ENCODE data around the gene C5AR1. TPM values are rescaled to one million over a fixed set of nuclear protein-coding genes. Genes with fewer than 3 reads are reported as not detected.
A peak's percentile ranks its signal among the peaks of the same experiment; 100 is the strongest.

The C5AR1 gene
- total and polyA plus RNA-seq, 9 of the 15 experiments (the other 6 are each of a cell fraction or from before 2014, with no cell fraction given): 0.06 to 1.6 (median 0.28) TPM; not detected in 3

DNA sequence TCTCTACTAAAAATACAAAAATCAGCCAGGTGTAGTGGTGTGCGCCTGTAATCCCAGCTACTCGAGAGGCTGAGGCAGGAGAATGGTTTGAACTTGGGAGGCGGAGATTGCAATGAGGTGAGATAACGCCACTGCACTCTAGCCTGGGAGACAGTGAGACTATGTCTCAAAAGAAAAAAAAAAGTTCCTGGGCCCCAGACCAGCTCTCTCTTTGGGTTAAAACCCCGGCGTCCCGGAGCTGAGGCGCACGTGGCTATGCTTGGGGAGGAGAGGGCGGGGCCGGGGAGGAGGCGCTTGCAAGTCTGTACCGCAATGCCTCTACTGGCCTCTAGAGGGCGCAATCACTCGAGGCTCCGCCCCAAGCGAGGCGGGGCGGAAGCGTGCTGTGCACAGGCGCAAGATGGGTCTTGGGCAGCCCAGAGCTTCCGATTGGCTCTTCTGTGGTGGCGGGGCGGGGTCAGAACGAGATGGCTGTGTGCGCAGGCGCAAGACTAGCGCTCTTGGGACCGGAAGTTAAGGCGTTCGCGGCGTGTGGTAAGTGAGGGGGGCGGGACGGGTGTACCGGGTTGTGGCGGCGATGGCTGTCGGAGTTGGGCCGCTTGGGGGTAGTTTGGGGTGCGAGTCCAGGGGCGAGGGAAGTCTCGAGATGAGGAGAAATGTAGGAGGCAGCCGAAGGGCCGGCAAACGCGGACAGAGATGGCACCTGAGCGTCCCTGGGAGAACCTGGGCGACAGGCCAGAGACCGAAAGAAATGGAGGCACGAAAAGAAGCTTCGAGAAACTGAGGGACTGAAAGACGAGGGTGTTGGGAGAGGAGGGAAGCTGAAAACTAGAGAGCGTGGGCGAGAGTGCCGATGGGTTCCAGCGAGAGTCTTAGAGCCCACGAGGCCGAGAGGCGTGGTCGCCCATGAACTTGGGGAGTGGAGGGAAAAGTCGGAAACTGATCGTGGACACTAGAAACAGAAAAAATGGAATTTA lies 39.4 kb downstream of the C5AR1 start, which contains the start of gene DHX34 (continued):
- TF ChIP-seq, protein P1, sequence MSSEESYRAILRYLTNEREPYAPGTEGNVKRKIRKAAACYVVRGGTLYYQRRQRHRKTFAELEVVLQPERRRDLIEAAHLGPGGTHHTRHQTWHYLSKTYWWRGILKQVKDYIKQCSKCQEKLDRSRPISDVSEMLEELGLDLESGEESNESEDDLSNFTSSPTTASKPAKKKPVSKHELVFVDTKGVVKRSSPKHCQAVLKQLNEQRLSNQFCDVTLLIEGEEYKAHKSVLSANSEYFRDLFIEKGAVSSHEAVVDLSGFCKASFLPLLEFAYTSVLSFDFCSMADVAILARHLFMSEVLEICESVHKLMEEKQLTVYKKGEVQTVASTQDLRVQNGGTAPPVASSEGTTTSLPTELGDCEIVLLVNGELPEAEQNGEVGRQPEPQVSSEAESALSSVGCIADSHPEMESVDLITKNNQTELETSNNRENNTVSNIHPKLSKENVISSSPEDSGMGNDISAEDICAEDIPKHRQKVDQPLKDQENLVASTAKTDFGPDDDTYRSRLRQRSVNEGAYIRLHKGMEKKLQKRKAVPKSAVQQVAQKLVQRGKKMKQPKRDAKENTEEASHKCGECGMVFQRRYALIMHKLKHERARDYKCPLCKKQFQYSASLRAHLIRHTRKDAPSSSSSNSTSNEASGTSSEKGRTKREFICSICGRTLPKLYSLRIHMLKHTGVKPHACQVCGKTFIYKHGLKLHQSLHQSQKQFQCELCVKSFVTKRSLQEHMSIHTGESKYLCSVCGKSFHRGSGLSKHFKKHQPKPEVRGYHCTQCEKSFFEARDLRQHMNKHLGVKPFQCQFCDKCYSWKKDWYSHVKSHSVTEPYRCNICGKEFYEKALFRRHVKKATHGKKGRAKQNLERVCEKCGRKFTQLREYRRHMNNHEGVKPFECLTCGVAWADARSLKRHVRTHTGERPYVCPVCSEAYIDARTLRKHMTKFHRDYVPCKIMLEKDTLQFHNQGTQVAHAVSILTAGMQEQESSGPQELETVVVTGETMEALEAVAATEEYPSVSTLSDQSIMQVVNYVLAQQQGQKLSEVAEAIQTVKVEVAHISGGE (CRISPR knock-in tag; IDR thresholded peaks at IDR 0.05): no peak
- TF ChIP-seq, protein P2, sequence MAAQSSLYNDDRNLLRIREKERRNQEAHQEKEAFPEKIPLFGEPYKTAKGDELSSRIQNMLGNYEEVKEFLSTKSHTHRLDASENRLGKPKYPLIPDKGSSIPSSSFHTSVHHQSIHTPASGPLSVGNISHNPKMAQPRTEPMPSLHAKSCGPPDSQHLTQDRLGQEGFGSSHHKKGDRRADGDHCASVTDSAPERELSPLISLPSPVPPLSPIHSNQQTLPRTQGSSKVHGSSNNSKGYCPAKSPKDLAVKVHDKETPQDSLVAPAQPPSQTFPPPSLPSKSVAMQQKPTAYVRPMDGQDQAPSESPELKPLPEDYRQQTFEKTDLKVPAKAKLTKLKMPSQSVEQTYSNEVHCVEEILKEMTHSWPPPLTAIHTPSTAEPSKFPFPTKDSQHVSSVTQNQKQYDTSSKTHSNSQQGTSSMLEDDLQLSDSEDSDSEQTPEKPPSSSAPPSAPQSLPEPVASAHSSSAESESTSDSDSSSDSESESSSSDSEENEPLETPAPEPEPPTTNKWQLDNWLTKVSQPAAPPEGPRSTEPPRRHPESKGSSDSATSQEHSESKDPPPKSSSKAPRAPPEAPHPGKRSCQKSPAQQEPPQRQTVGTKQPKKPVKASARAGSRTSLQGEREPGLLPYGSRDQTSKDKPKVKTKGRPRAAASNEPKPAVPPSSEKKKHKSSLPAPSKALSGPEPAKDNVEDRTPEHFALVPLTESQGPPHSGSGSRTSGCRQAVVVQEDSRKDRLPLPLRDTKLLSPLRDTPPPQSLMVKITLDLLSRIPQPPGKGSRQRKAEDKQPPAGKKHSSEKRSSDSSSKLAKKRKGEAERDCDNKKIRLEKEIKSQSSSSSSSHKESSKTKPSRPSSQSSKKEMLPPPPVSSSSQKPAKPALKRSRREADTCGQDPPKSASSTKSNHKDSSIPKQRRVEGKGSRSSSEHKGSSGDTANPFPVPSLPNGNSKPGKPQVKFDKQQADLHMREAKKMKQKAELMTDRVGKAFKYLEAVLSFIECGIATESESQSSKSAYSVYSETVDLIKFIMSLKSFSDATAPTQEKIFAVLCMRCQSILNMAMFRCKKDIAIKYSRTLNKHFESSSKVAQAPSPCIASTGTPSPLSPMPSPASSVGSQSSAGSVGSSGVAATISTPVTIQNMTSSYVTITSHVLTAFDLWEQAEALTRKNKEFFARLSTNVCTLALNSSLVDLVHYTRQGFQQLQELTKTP (IDR thresholded peaks at IDR 0.05; ENCODE audit: low read depth in 1 of 2, partially characterized antibody in 2 of 2): peak in 1 of 2 experiments; percentile 72
- TF ChIP-seq, protein P3, sequence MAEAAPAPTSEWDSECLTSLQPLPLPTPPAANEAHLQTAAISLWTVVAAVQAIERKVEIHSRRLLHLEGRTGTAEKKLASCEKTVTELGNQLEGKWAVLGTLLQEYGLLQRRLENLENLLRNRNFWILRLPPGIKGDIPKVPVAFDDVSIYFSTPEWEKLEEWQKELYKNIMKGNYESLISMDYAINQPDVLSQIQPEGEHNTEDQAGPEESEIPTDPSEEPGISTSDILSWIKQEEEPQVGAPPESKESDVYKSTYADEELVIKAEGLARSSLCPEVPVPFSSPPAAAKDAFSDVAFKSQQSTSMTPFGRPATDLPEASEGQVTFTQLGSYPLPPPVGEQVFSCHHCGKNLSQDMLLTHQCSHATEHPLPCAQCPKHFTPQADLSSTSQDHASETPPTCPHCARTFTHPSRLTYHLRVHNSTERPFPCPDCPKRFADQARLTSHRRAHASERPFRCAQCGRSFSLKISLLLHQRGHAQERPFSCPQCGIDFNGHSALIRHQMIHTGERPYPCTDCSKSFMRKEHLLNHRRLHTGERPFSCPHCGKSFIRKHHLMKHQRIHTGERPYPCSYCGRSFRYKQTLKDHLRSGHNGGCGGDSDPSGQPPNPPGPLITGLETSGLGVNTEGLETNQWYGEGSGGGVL (CRISPR knock-in tag; IDR thresholded peaks at IDR 0.05): no peak
- no peak for TF ChIP-seq ZNF274 (IDR thresholded peaks at IDR 0.05; ENCODE audit: borderline replicate concordance, low read depth, low read length)
- TF ChIP-seq OTX1 (CRISPR knock-in tag; IDR thresholded peaks at IDR 0.05): peak; percentile 71; the same call in 1 of the 2 replicates
- no peak for TF ChIP-seq PTRF (tag; IDR thresholded peaks at IDR 0.05)
- TF ChIP-seq KLF6 (CRISPR knock-in tag; IDR thresholded peaks at IDR 0.05; ENCODE audit: borderline replicate concordance): 0 out of 2 replicates have a peak, but pooled peaks have one; percentile 18
- TF ChIP-seq, protein P4, sequence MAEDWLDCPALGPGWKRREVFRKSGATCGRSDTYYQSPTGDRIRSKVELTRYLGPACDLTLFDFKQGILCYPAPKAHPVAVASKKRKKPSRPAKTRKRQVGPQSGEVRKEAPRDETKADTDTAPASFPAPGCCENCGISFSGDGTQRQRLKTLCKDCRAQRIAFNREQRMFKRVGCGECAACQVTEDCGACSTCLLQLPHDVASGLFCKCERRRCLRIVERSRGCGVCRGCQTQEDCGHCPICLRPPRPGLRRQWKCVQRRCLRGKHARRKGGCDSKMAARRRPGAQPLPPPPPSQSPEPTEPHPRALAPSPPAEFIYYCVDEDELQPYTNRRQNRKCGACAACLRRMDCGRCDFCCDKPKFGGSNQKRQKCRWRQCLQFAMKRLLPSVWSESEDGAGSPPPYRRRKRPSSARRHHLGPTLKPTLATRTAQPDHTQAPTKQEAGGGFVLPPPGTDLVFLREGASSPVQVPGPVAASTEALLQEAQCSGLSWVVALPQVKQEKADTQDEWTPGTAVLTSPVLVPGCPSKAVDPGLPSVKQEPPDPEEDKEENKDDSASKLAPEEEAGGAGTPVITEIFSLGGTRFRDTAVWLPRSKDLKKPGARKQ (CRISPR knock-in tag; IDR thresholded peaks at IDR 0.05): no peak
- TF ChIP-seq GTF2A2 (tag; IDR thresholded peaks at IDR 0.05): no peak
- peak; percentile 79 for TF ChIP-seq CREM (IDR thresholded peaks at IDR 0.05; ENCODE audit: low read depth)
- TF ChIP-seq, protein P5, sequence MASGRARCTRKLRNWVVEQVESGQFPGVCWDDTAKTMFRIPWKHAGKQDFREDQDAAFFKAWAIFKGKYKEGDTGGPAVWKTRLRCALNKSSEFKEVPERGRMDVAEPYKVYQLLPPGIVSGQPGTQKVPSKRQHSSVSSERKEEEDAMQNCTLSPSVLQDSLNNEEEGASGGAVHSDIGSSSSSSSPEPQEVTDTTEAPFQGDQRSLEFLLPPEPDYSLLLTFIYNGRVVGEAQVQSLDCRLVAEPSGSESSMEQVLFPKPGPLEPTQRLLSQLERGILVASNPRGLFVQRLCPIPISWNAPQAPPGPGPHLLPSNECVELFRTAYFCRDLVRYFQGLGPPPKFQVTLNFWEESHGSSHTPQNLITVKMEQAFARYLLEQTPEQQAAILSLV (tag; IDR thresholded peaks at IDR 0.05): no peak

All from K562 (cell line).